ENCODE results near the gene NEB. TPM values are rescaled to one million over a fixed set of nuclear protein-coding genes. Genes with fewer than 3 reads are reported as not detected.
"Not testable (repeated sequence)": the region's sequence is repeated elsewhere in the genome, so short reads cannot be mapped to it uniquely, and the experiment has no call there.

NEB gene
- total and polyA plus RNA-seq, 9 donors, result 673 to 1,381 (median 1,001) TPM

DNA sequence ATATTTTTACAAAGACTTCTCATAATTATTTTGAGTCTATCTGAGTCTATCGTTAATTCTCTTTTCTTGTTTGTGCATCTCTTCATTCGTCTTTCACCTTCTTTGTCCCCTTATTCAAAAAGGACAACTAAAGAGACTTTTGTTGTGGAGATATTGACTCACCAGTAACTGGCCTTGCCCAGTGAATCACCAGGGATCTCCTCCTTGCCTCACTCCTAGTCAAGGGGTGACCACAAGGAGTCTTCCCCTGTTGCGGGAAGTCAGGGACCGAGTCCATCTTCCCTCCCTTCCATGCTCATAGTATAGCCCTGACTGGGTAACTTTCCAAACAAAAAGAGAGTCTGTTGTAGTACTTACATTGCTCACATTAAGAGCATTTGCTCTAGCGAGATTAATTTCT, 158.9 kb downstream of the NEB start:
- Histone ChIP-seq H3K4me1 (ENCODE audit: control insufficient read depth, insufficient read depth, low read length) (no peaks in the 10 kb centered on the region), H3K36me3 (ENCODE audit: control insufficient read depth, insufficient read depth, low read length) (peaks cover 29% of the 10 kb centered on the region), H3K27ac (ENCODE audit: low read length) (no peak overlapping the region), H3K27me3 (ENCODE audit: control insufficient read depth, insufficient read depth, low read length) (no peaks in the 10 kb centered on the region), H3K4me3 (ENCODE audit: low read length) (no peak overlapping the region), H3K9me3 (replicated peaks; ENCODE audit: control insufficient read depth, low read depth, low read length) (no peaks in the 10 kb centered on the region)
- 60% methylated on average over 1 of the region's 5 CpGs for WGBS (ENCODE audit: insufficient coverage)
- DNase-seq, result no peak

DNA sequence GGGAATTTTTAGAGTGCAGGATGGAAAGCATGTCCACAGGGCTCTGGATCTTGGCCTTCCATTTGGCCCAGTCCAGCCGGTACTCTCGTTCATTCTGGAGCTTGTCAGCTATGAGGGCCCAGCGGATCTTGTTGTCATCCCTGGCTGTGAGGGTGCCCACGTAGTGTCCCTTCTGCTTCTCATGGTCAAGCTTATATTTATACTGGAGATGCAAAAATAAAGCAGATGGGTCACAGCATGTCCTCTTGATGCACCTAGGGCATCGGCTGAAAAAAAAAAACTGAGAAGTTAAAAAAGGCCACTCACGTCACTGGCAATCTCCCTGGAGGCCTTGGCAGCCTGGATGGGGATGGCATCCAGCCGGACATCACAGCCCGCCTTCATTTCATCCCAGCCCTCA, 164.1 kb downstream of the NEB start:
- Histone ChIP-seq H3K9me3 (replicated peaks; ENCODE audit: control insufficient read depth, low read depth, low read length) (no peaks in the 10 kb centered on the region), H3K4me3 (ENCODE audit: low read length) (no peak overlapping the region), H3K36me3 (ENCODE audit: control insufficient read depth, insufficient read depth, low read length) (peaks cover 49% of the 10 kb centered on the region), H3K27ac (ENCODE audit: low read length) (no peak overlapping the region), H3K4me1 (ENCODE audit: control insufficient read depth, insufficient read depth, low read length) (no peaks in the 10 kb centered on the region), H3K27me3 (ENCODE audit: control insufficient read depth, insufficient read depth, low read length) (no peaks in the 10 kb centered on the region)
- whole genome bisulfite sequencing (ENCODE audit: insufficient coverage), result 84% methylated on average over 4 of the region's 8 CpGs
- no peak for DNase-seq

DNA sequence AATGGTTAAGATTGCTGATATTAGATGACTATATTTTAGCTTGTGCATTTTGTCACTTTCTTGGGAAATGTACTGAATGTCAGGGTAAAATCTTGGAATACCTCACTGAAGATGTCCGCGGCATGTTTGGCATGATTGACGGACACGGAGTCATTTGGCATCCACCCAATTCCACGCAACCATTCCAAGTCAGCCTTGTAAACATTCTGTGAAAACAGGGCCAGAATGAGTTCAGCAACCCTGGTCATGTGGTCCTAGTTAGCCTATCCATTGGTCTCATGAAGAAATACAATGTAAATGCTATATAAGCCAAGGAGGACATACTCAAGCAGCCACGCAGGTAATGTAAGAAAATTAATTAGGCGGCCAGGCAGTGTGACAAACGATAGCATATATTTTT, 165.1 kb downstream of the NEB start:
- Histone ChIP-seq H3K36me3 (ENCODE audit: control insufficient read depth, insufficient read depth, low read length) (peaks cover 48% of the 10 kb centered on the region), H3K27me3 (ENCODE audit: control insufficient read depth, insufficient read depth, low read length) (no peaks in the 10 kb centered on the region), H3K4me3 (ENCODE audit: low read length) (no peak overlapping the region), H3K9me3 (replicated peaks; ENCODE audit: control insufficient read depth, low read depth, low read length) (no peaks in the 10 kb centered on the region), H3K27ac (ENCODE audit: low read length) (no peak overlapping the region), H3K4me1 (ENCODE audit: control insufficient read depth, insufficient read depth, low read length) (no peaks in the 10 kb centered on the region)
- 60% methylated on average over 2 of the region's 8 CpGs for WGBS (ENCODE audit: insufficient coverage)
- no peak for DNase-seq

DNA sequence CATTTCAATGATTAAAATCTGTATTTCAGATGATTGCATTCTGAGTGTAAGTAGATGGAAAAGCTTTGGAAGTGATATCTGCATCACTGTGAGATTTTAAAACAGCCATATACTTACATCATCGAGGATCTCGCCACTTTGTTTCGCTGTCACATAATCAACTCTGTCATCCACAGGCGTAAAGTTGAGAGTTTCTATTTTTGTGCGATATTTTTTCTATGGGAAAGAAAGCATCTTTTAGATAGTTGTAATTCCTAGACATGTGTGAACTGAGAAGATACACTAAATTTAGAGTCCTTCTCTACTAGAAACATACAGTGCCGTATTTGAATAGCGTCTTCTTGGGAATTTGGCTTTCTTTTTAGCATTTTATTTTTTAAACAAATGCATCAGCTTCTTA, 165.8 kb downstream of the NEB start:
- no CpG with 5 or more reads among the region's 7 CpGs for WGBS (ENCODE audit: insufficient coverage)
- no peak for DNase-seq
- H3K9me3 ChIP-seq (replicated peaks; ENCODE audit: control insufficient read depth, low read depth, low read length), result no peaks in the 10 kb centered on the region
- no peaks in the 10 kb centered on the region for H3K27me3 ChIP-seq (ENCODE audit: control insufficient read depth, insufficient read depth, low read length)
- no peak overlapping the region for H3K27ac ChIP-seq (ENCODE audit: low read length)
- peaks cover 48% of the 10 kb centered on the region for H3K36me3 ChIP-seq (ENCODE audit: control insufficient read depth, insufficient read depth, low read length)
- no peak overlapping the region for H3K4me3 ChIP-seq (ENCODE audit: low read length)
- H3K4me1 ChIP-seq (ENCODE audit: control insufficient read depth, insufficient read depth, low read length), result no peaks in the 10 kb centered on the region

- Histone ChIP-seq H3K27me3 (ENCODE audit: control insufficient read depth, insufficient read depth, low read length) (no peaks in the 10 kb centered on the region), H3K9me3 (replicated peaks; ENCODE audit: control insufficient read depth, low read depth, low read length) (no peaks in the 10 kb centered on the region), H3K36me3 (ENCODE audit: control insufficient read depth, insufficient read depth, low read length) (peaks cover 57% of the 10 kb centered on the region), H3K4me1 (ENCODE audit: control insufficient read depth, insufficient read depth, low read length) (no peaks in the 10 kb centered on the region), H3K27ac (ENCODE audit: low read length) (no peak overlapping the region), H3K4me3 (ENCODE audit: low read length) (no peak overlapping the region)
- 91% methylated on average over 4 of the region's 5 CpGs for WGBS (ENCODE audit: insufficient coverage)
- DNase-seq, result no peak
These were observed 167.3 kb downstream of the NEB start for GRCh38 chr2:151567006-151567405.

- H3K27me3 ChIP-seq (ENCODE audit: control insufficient read depth, insufficient read depth, low read length), result no peaks in the 10 kb centered on the region
- no peaks in the 10 kb centered on the region for H3K9me3 ChIP-seq (replicated peaks; ENCODE audit: control insufficient read depth, low read depth, low read length)
- 88% methylated on average over 6 of the region's 8 CpGs for WGBS (ENCODE audit: insufficient coverage)
- no peak for DNase-seq
- H3K27ac ChIP-seq (ENCODE audit: low read length), result no peak overlapping the region
- H3K36me3 ChIP-seq (ENCODE audit: control insufficient read depth, insufficient read depth, low read length), result peaks cover 56% of the 10 kb centered on the region
- no peak overlapping the region for H3K4me3 ChIP-seq (ENCODE audit: low read length)
- H3K4me1 ChIP-seq (ENCODE audit: control insufficient read depth, insufficient read depth, low read length), result no peaks in the 10 kb centered on the region
These were observed 171.9 kb downstream of the NEB start for GRCh38 chr2:151562398-151562797.

- Histone ChIP-seq H3K9me3 (replicated peaks; ENCODE audit: control insufficient read depth, low read depth, low read length) (no peaks in the 10 kb centered on the region), H3K4me1 (ENCODE audit: control insufficient read depth, insufficient read depth, low read length) (no peaks in the 10 kb centered on the region), H3K27ac (ENCODE audit: low read length) (no peak overlapping the region), H3K36me3 (ENCODE audit: control insufficient read depth, insufficient read depth, low read length) (peaks cover 36% of the 10 kb centered on the region), H3K27me3 (ENCODE audit: control insufficient read depth, insufficient read depth, low read length) (no peaks in the 10 kb centered on the region), H3K4me3 (ENCODE audit: low read length) (no peak overlapping the region)
- 17% methylated on average over 3 of the region's 3 CpGs for WGBS (ENCODE audit: insufficient coverage)
- peak; percentile 61 for DNase-seq
These were observed 174.0 kb downstream of the NEB start for GRCh38 chr2:151560289-151560688.

- not testable (repeated sequence) for H3K4me3 ChIP-seq (ENCODE audit: low read length); DNase-seq; H3K9me3 ChIP-seq (replicated peaks; ENCODE audit: control insufficient read depth, low read depth, low read length); H3K27me3 ChIP-seq (ENCODE audit: control insufficient read depth, insufficient read depth, low read length); H3K4me1 ChIP-seq (ENCODE audit: control insufficient read depth, insufficient read depth, low read length); H3K27ac ChIP-seq (ENCODE audit: low read length)
- peaks cover 35% of the 10 kb centered on the region for H3K36me3 ChIP-seq (ENCODE audit: control insufficient read depth, insufficient read depth, low read length)
- no CpG with 5 or more reads among the region's 2 CpGs for WGBS (ENCODE audit: insufficient coverage)
These were observed 174.8 kb downstream of the NEB start for GRCh38 chr2:151559431-151559830.

DNA sequence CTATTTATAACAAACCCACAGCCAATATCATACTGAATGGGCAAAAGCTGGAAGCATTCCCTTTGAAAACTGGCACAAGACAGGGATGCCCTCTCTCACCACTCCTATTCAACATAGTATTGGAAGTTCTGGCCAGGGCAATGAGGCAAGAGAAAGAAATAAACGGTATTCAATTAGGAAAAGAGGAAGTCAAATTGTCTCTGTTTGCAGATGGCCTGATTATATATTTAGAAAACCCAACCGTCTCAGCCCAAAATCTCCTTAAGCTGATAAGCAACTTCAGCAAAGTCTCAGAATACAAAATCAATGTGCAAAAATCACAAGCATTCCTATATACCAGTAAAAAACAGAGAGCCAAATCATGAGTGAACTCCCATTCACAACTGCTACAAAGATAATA, 176.4 kb downstream of the NEB start:
- no CpG with 5 or more reads among the region's 2 CpGs for WGBS (ENCODE audit: insufficient coverage)
- H3K27ac ChIP-seq (ENCODE audit: low read length); H3K4me1 ChIP-seq (ENCODE audit: control insufficient read depth, insufficient read depth, low read length); H3K4me3 ChIP-seq (ENCODE audit: low read length); H3K9me3 ChIP-seq (replicated peaks; ENCODE audit: control insufficient read depth, low read depth, low read length); H3K27me3 ChIP-seq (ENCODE audit: control insufficient read depth, insufficient read depth, low read length); DNase-seq: not testable (repeated sequence)
- peaks cover 39% of the 10 kb centered on the region for H3K36me3 ChIP-seq (ENCODE audit: control insufficient read depth, insufficient read depth, low read length)

- H3K9me3 ChIP-seq (replicated peaks; ENCODE audit: control insufficient read depth, low read depth, low read length), result no peaks in the 10 kb centered on the region
- H3K4me3 ChIP-seq (ENCODE audit: low read length), result no peak overlapping the region
- H3K4me1 ChIP-seq (ENCODE audit: control insufficient read depth, insufficient read depth, low read length), result no peaks in the 10 kb centered on the region
- H3K27me3 ChIP-seq (ENCODE audit: control insufficient read depth, insufficient read depth, low read length), result no peaks in the 10 kb centered on the region
- DNase-seq, result peak; percentile 32
- H3K36me3 ChIP-seq (ENCODE audit: control insufficient read depth, insufficient read depth, low read length), result peaks cover 38% of the 10 kb centered on the region
- no peak overlapping the region for H3K27ac ChIP-seq (ENCODE audit: low read length)
These were observed 178.2 kb downstream of the NEB start for GRCh38 chr2:151556121-151556520.

DNA sequence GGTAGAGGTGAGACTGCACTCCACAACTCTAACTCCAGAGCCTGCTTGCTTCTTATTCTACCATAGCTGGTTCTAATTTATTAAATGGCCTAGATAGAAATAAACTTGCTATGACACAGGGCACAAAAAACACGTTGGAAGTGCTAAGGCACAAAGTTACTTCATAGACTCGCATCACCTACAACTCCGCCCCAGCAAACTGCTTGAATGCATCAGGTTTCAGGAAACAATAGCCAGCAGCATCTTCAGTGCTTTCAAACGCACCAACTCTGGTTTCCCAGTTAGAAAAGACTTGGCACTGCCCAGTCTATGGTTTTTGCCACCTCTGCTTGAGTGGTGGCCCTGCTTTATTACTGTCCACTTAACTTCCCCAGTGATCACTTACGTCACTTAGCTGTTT, 182.0 kb downstream of the NEB start:
- H3K27ac ChIP-seq (ENCODE audit: low read length), result no peak overlapping the region
- no peaks in the 10 kb centered on the region for H3K27me3 ChIP-seq (ENCODE audit: control insufficient read depth, insufficient read depth, low read length)
- no peak for DNase-seq
- no peak overlapping the region for H3K4me3 ChIP-seq (ENCODE audit: low read length)
- no peaks in the 10 kb centered on the region for H3K4me1 ChIP-seq (ENCODE audit: control insufficient read depth, insufficient read depth, low read length)
- peaks cover 50% of the 10 kb centered on the region for H3K36me3 ChIP-seq (ENCODE audit: control insufficient read depth, insufficient read depth, low read length)
- H3K9me3 ChIP-seq (replicated peaks; ENCODE audit: control insufficient read depth, low read depth, low read length), result no peaks in the 10 kb centered on the region
- WGBS (ENCODE audit: insufficient coverage), result 81% methylated on average over 2 of the region's 5 CpGs
